VCaP (cell line): ENCODE measurements around the gene MEIOB.
A peak's percentile ranks its signal among the peaks of the same experiment; 100 is the strongest.
"Not testable (repeated sequence)": the region's sequence is repeated elsewhere in the genome, so short reads cannot be mapped to it uniquely, and the experiment has no call there.

Source experiments
- H3K27ac ChIP-seq: fragments of 450-650 bp; 2 replicates; pipeline ENCODE4 v1.5.1; 2017
- TF ChIP-seq, protein P1 (sequence below): fragments of 450-650 bp; conservative IDR thresholded peaks from 2 replicates; pipeline ENCODE4 v1.5.1; 2017; ENCODE audit warnings: mild to moderate bottlenecking, moderate library complexity

The MEIOB gene

DNA sequence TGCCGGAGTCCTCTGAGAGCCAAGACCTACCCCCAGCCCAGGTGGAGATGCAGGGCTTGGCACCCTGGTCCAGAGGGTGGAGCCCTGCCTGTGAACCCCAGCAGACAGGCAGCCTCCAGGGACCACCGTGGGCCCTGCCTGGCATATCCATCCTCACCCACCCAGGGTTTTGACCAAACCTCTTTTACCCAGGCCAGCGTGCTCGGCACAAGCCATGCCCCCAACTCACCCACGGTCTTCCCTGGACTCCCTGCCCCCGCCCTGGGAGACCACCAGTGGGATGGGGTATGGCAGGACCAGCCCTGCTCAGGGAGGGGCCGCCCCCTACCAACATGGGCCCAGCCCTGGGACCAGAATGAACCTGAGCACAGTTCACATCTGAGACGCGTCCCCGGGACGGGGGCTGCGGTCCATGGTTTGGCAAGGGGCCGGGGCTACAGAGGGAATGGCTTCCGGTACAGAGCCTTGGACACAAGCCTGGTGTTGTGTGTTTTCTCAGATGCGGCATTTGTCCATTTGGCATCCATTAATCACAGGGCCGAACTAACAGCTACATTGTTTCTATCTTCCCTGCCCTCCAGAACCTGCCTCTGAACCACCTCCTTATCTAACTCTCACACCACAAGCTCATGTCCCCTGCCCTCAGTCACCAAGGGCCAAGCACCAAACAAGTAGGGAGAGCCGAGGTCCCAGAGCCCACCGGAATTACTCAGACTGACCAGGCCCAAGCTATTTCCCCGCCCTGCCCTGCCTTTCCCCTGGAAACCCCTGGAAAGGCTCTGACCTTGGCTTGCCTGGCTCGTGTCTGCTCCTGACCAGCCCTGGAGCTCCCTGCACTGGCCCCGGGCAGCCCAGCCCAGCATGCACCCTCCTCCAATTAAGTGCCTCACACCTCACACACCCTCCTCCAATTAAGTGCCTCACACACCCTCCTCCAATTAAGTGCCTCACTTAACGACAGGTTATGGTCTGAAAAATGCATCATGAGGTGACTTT lies 32.2 kb upstream of the MEIOB start:
- TF ChIP-seq, protein P1, sequence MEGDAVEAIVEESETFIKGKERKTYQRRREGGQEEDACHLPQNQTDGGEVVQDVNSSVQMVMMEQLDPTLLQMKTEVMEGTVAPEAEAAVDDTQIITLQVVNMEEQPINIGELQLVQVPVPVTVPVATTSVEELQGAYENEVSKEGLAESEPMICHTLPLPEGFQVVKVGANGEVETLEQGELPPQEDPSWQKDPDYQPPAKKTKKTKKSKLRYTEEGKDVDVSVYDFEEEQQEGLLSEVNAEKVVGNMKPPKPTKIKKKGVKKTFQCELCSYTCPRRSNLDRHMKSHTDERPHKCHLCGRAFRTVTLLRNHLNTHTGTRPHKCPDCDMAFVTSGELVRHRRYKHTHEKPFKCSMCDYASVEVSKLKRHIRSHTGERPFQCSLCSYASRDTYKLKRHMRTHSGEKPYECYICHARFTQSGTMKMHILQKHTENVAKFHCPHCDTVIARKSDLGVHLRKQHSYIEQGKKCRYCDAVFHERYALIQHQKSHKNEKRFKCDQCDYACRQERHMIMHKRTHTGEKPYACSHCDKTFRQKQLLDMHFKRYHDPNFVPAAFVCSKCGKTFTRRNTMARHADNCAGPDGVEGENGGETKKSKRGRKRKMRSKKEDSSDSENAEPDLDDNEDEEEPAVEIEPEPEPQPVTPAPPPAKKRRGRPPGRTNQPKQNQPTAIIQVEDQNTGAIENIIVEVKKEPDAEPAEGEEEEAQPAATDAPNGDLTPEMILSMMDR, result no peak
- H3K27ac ChIP-seq, result no peak overlapping the region

- TF ChIP-seq, protein P1, result no peak
- H3K27ac ChIP-seq, result no peak overlapping the region
Observed at GRCh38 chr16:1903220-1903574, 31.2 kb upstream of the MEIOB start.

DNA sequence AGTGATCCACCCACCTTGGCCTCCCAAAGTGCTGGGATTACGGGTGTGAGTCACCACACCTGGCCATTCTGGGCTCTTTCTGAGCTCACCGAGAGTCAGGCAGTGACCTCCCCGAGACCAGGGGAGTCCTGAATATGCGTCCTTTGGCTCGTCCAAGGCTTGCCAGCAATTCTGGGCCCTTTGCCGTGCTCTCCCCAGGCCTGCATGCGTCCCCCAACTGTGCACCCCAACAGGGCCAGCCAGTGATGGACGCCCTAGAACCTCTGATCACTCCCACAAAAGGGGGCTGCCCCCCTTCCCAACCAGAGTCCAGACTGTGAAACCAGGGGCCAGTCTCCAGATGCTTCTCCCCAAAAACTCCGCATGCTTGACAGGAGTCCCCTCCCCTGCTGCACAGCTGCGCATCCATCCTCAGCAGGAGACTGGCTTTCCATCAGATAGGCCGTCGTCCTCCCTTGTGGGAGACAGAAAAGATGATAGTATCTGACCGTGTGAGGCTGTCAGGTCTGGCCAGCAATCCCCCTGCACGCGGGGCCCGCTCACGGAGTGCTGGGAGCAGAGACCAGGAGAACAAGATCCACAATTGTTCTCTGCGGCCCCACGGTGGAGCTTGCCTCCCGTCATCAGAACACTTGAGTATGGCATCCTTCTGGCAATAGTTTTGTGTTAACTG lies 30.7 kb upstream of the MEIOB start:
- H3K27ac ChIP-seq, result no peak overlapping the region
- TF ChIP-seq, protein P1, result no peak

DNA sequence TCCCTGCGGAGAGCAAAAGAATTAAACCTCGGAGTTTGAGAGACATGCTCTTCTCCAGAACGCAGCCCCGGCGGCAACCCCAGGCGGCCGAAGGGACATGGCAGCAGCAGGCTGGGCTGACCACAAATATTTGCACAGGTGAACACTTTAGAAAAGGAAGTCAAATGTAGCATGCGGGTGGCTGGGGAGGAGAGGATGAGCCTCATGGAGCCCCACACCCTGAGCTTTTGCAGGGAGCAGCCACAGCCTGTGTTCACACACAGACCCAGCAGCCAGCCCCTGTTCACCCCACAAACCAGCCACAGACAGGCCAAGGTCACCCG lies 28.4 kb upstream of the MEIOB start:
- TF ChIP-seq, protein P1, result no peak
- peak overlapping the region; percentile 74 for H3K27ac ChIP-seq

- H3K27ac ChIP-seq, result peak overlapping the region; percentile 74
- TF ChIP-seq, protein P1, result 0 out of 2 replicates have a peak, but pooled peaks have one; percentile 19
Observed at GRCh38 chr16:1899641-1900451, 27.9 kb upstream of the MEIOB start.

DNA sequence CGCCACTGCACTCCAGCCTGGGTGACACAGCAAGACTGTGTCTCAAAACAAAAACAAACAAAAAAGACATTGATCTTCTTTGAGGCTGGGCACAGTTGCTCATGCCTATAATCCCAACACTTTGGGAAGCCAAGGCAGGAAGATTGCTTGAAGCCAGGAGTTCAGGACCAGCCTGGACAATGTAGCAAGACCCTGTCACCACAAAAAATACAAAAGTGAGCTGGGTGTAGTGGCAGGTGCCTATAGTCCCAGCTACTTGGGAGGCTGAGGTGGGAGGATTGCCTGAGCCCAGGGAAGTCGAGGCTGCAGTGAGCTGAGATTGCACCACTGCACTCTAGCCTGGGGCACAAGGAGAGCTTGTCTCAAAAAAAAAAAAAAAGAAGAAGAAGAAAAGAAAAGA lies 25.7 kb upstream of the MEIOB start:
- not testable (repeated sequence) for H3K27ac ChIP-seq

GRCh38 chr16:1895949-1896675 lies 24.1 kb upstream of the MEIOB start:
- TF ChIP-seq, protein P1, result no peak
- H3K27ac ChIP-seq, result no peak overlapping the region
